HepG2 (cell line): ENCODE measurements around the gene GALNT9. TPM values are rescaled to one million over a fixed set of nuclear protein-coding genes. Genes with fewer than 3 reads are reported as not detected.

Experiments
- ATAC-seq: fragments of 200-7000 bp; cut with Tn5 transposase; 3 replicates; pipeline ENCODE4 v1.9.1; 2020; ENCODE audit warnings: mild to moderate bottlenecking, moderate library complexity
- BruUV-seq: library from RNA; stranded (reverse); fragments of 400-500 nt; replicated peaks from 2 replicates; lab custom pipeline; 2021; lab: Mats Ljungman, UMichigan
- CTCF ChIA-PET: fragments of 300-600 bp; formaldehyde crosslinking; extraction: SDS; loops from one replicate; lab custom pipeline; 2021; ENCODE audit warnings: low total read pairs, inconsistent platforms, low intra/inter-chr PET ratio; lab: Yijun Ruan, JAX
- POLR2A ChIA-PET: fragments of 350-600 bp; sonication (Branson Sonifier 250); formaldehyde crosslinking; loops from one replicate; lab custom pipeline; 2020; ENCODE audit warnings: antibody characterized with exemption, inconsistent platforms; lab: Yijun Ruan, JAX
- DNase-seq: peaks from one replicate; pipeline ENCODE4 v3.0.0-alpha.2; 2015; ENCODE audit warnings: low spot score
- FAIRE-seq: peaks from 3 replicates; lab custom pipeline; 2011; peaks lifted over from hg19 to GRCh38; lab: Jason Lieb, UNC
- H2AFZ ChIP-seq: one replicate; pipeline ENCODE4 v1.6.1; 2011; ENCODE audit warnings: low read length, inconsistent platforms
- H3K27ac ChIP-seq: fragments of 300-600 bp; 3 replicates; pipeline ENCODE4 v1.8.0; 2011; ENCODE audit warnings: mixed run types, mild to moderate bottlenecking, mixed read lengths, low read length, inconsistent platforms; ENCODE audit not compliant: insufficient read depth; ENCODE audit errors: extremely low read length
- H3K27me3 ChIP-seq, 2 experiments: fragments of 200-600 bp in 1 of 2; 2 replicates in 1 of 2; 3 replicates in 1 of 2; pipeline versions ENCODE4 v1.6.0 to v1.8.0; 2011; ENCODE audit warnings: low read length in 2 of 2, mild to moderate bottlenecking in 2 of 2, moderate library complexity in 2 of 2, inconsistent platforms in 1 of 2; ENCODE audit not compliant: insufficient read depth in 2 of 2, control insufficient read depth in 1 of 2
- H3K36me3 ChIP-seq, 2 experiments: fragments of 200-600 bp in 1 of 2; replicated peaks in 1 of 2; 2 replicates in 1 of 2; 3 replicates in 1 of 2; pipeline versions ENCODE4 v1.5.1 to v1.8.0; 2011; ENCODE audit warnings: low read length in 2 of 2, inconsistent platforms in 1 of 2; ENCODE audit not compliant: insufficient read depth in 2 of 2, control insufficient read depth in 1 of 2
- H3K4me1 ChIP-seq: 2 replicates; pipeline ENCODE4 v1.5.1; 2012; ENCODE audit warnings: low read length, inconsistent platforms; ENCODE audit not compliant: insufficient read depth
- H3K4me2 ChIP-seq: 2 replicates; pipeline ENCODE4 v1.6.0; 2011; ENCODE audit warnings: low read depth, low read length, inconsistent platforms
- H3K4me3 ChIP-seq, 3 experiments: fragments of 200-600 bp in 1 of 3; sonication (generic), shearing (Covaris generic) in 1 of 3; replicated peaks in 1 of 3; 2 replicates each; pipeline ENCODE4 v1.5.1; 2011 to 2016; ENCODE audit warnings: low read length in 3 of 3, inconsistent platforms in 2 of 3, low read depth in 2 of 3, mild to moderate bottlenecking in 2 of 3, control low read depth in 1 of 3, mixed read lengths in 1 of 3; ENCODE audit not compliant: insufficient read depth in 1 of 3
- H3K79me2 ChIP-seq: one replicate; pipeline ENCODE4 v1.6.1; 2011; ENCODE audit warnings: low read length, inconsistent platforms; ENCODE audit not compliant: insufficient read depth
- H3K9ac ChIP-seq: 2 replicates; pipeline ENCODE4 v1.6.0; 2011; ENCODE audit warnings: mild to moderate bottlenecking, low read depth, low read length, inconsistent platforms; ENCODE audit not compliant: insufficient read depth
- H3K9me3 ChIP-seq: 2 replicates; pipeline ENCODE4 v1.5.1; 2012; ENCODE audit warnings: mild to moderate bottlenecking, low read length
- H4K20me1 ChIP-seq: 2 replicates; pipeline ENCODE4 v1.6.0; 2011; ENCODE audit warnings: inconsistent platforms, mild to moderate bottlenecking, low read length, moderate library complexity; ENCODE audit not compliant: insufficient read depth
- DNMT1 ChIP-seq: sonication (generic); formaldehyde crosslinking; IDR thresholded peaks from 2 replicates; pipeline ENCODE4 v1.5.1; 2020; ENCODE audit warnings: mild to moderate bottlenecking, missing genetic modification reagents
- GLMP ChIP-seq: sonication (generic); formaldehyde crosslinking; IDR thresholded peaks from 2 replicates; pipeline ENCODE4 v1.9.0; 2021; ENCODE audit warnings: missing genetic modification reagents, mild to moderate bottlenecking, borderline replicate concordance
- IRF2 ChIP-seq: IDR thresholded peaks from 2 replicates; pipeline ENCODE4 v1.6.1; 2018; ENCODE audit warnings: missing genetic modification reagents, missing compliant biosample characterization
- KLF6 ChIP-seq: IDR thresholded peaks from 2 replicates; pipeline ENCODE4 v1.8.0; 2016; ENCODE audit warnings: missing biosample characterization, missing genetic modification reagents
- MNT ChIP-seq: fragments of 450-650 bp; IDR thresholded peaks from 2 replicates; pipeline ENCODE4 v1.6.1; 2016
- PHF8 ChIP-seq: sonication (generic); formaldehyde crosslinking; IDR thresholded peaks from 2 replicates; pipeline ENCODE4 v1.5.0; 2020; ENCODE audit warnings: missing genetic modification reagents
- ZBTB3 ChIP-seq: sonication (generic); formaldehyde crosslinking; IDR thresholded peaks from 2 replicates; pipeline ENCODE4 v1.4.0; 2020; ENCODE audit warnings: low read depth, mild to moderate bottlenecking, moderate library complexity, missing genetic modification reagents, borderline replicate concordance
- ZFP90 ChIP-seq: sonication (generic); formaldehyde crosslinking; IDR thresholded peaks from 2 replicates; pipeline ENCODE4 v1.8.0; 2022; ENCODE audit warnings: missing genetic modification reagents, mild to moderate bottlenecking, inconsistent platforms, borderline replicate concordance
- ZNF670 ChIP-seq: sonication (generic); formaldehyde crosslinking; IDR thresholded peaks from 2 replicates; pipeline ENCODE4 v1.8.0; 2022; ENCODE audit warnings: mild to moderate bottlenecking, missing genetic modification reagents, borderline replicate concordance
- WGBS: methylation state at CpG from one replicate; pipeline ENCODE4 v1.1.6; 2017; ENCODE audit warnings: low lambda C conversion rate; 5-methylcytosine and 5-hydroxymethylcytosine counted together
- in situ Hi-C: cut with HindIII; loops from 2 replicates; pipeline ENCODE4 v1.10.0; 2017; ENCODE audit warnings: low pct_unique_long_range_greater_than_20kb; ENCODE audit not compliant: extremely low pct_ligation_motif_present
- intact Hi-C: fragments of 100-400 bp; cut with micrococcal nuclease; formaldehyde crosslinking; loops from one replicate; pipeline ENCODE4 v1.10.0; 2022; ENCODE audit not compliant: unreplicated experiment
- polyA plus RNA-seq, 8 experiments: library from polyadenylated mRNA; depleted of rRNA in 3 of 8; stranded (reverse) in 7 of 8; unstranded in 1 of 8; fragments of >200 nt; fragmentation: Illumina TruSeq in 4 of 8; extraction: Trizol in 4 of 8; gene quantifications; 2 replicates each; pipeline versions ENCODE4 v1.2.1 to v1.2.3, GENCODE V29; 2011 to 2016; ENCODE audit warnings: low read depth in 4 of 8, missing spikeins in 1 of 8, mixed read lengths in 1 of 8; ENCODE audit not compliant: insufficient read depth in 1 of 8
- total RNA-seq, 5 experiments: library from RNA; depleted of rRNA; stranded (reverse); fragments of >200 nt; fragmentation: Illumina TruSeq; extraction: Trizol; gene quantifications; 2 replicates each; pipeline ENCODE4 v1.2.3, GENCODE V29; 2016; ENCODE audit warnings: low read depth in 1 of 5

Gene GALNT9
- total and polyA plus RNA-seq, 2 of the 13 experiments (the other 11 are each of a cell fraction or from before 2014, with no cell fraction given) = 0.04 TPM; not detected in 1

- DNase-seq = no peak
- no peak overlapping the region for H3K9ac ChIP-seq
- no peaks in the 10 kb centered on the region for H3K79me2 ChIP-seq
- no peak overlapping the region for H3K27ac ChIP-seq
- H4K20me1 ChIP-seq = no peaks in the 10 kb centered on the region
- no peak for ATAC-seq
- H3K27me3 ChIP-seq = peaks cover 15 to 79% of the 10 kb centered on the region in 2 experiments
- no peak for FAIRE-seq
- ChIA-PET CTCF (no interaction called here), POLR2A (no interaction called here)
- H3K4me2 ChIP-seq = no peak overlapping the region
- in situ Hi-C loops (no loop called here), intact Hi-C loops (no loop called here)
- H2AFZ ChIP-seq = no peak overlapping the region
- H3K9me3 ChIP-seq = no peaks in the 10 kb centered on the region
- WGBS = 49% methylated on average over 8 of the region's 17 CpGs
- no peaks in the 10 kb centered on the region for H3K36me3 ChIP-seq
- no TSS peak for BruUV-seq
- no peak for TF ChIP-seq ZNF670
- no peak for TF ChIP-seq DNMT1
- no peak for TF ChIP-seq PHF8 (CRISPR knock-in tag)
- TF ChIP-seq KLF6 = no peak
- no peak for TF ChIP-seq GLMP (CRISPR knock-in tag)
- no peak for TF ChIP-seq IRF2
- no peak for TF ChIP-seq ZFP90 (CRISPR knock-in tag)
- TF ChIP-seq, all 625 proteins: peak for 0
- H3K4me3 ChIP-seq = no peak overlapping the region
- no peaks in the 10 kb centered on the region for H3K4me1 ChIP-seq
Measured at GRCh38 chr12:132211816-132212215, 117.6 kb downstream of the GALNT9 start.

- no peak for ATAC-seq
- H3K4me2 ChIP-seq = no peak overlapping the region
- no peaks in the 10 kb centered on the region for H3K36me3 ChIP-seq
- WGBS = 36% methylated on average over 18 of the region's 18 CpGs
- no peak overlapping the region for H3K9ac ChIP-seq
- no peak overlapping the region for H3K27ac ChIP-seq
- in situ Hi-C loops (no loop called here), intact Hi-C loops (no loop called here)
- no peaks in the 10 kb centered on the region for H3K9me3 ChIP-seq
- no peaks in the 10 kb centered on the region for H3K4me1 ChIP-seq
- no peak overlapping the region for H2AFZ ChIP-seq
- no peak overlapping the region for H3K4me3 ChIP-seq
- no TSS peak for BruUV-seq
- no peak for FAIRE-seq
- ChIA-PET CTCF (no interaction called here), POLR2A (no interaction called here)
- no peak for DNase-seq
- TF ChIP-seq MNT (peak; percentile 73), ZBTB3 (CRISPR knock-in tag) (no peak)
- no peaks in the 10 kb centered on the region for H3K79me2 ChIP-seq
- H3K27me3 ChIP-seq = peaks cover 13 to 77% of the 10 kb centered on the region in 2 experiments
- no peaks in the 10 kb centered on the region for H4K20me1 ChIP-seq
Measured at GRCh38 chr12:132211326-132211725, 118.1 kb downstream of the GALNT9 start.
